ENCODE measurements around the gene TSPO. TPM values are rescaled to one million over a fixed set of nuclear protein-coding genes. Genes with fewer than 3 reads are reported as not detected.
A peak's percentile ranks its signal among the peaks of the same experiment; 100 is the strongest.

TSPO gene
- total and polyA plus RNA-seq, 2 of the 8 experiments (the other 6 are each of a cell fraction or from before 2014, with no cell fraction given) = 19.9 to 51.5 TPM

GRCh38 chr22:43187171-43188099 is 36.1 kb downstream of the TSPO start (continued):
- TF ChIP-seq RXRA (IDR thresholded peaks at IDR 0.05; ENCODE audit: insufficient read depth, low read depth, low read length) (no peak), SP1 (IDR thresholded peaks at IDR 0.05; ENCODE audit: low read depth, low read length) (no peak), NRF1 (IDR thresholded peaks at IDR 0.05; ENCODE audit: low read depth, low read length) (peak; percentile 64), USF2 (IDR thresholded peaks at IDR 0.05; ENCODE audit: low read length) (no peak), KDM1A (IDR thresholded peaks at IDR 0.05; ENCODE audit: borderline replicate concordance, low read length) (0 out of 2 replicates have a peak, but pooled peaks have one; percentile 34), FOSL1 (IDR thresholded peaks at IDR 0.05; ENCODE audit: insufficient read depth, low read depth, low read length) (no peak), SIRT6 (IDR thresholded peaks at IDR 0.05; ENCODE audit: low read length) (no peak), SRF (IDR thresholded peaks at IDR 0.05; ENCODE audit: low read depth, low read length) (no peak), E2F6 (IDR thresholded peaks at IDR 0.05) (peak; percentile 6; the same call in 1 of the 2 replicates), ATF2 (IDR thresholded peaks at IDR 0.05; ENCODE audit: low read length) (no peak), GABPA (IDR thresholded peaks at IDR 0.05; ENCODE audit: borderline replicate concordance, insufficient read depth, low read length) (peak; percentile 82; the same call in 1 of the 2 replicates), KDM4A (IDR thresholded peaks at IDR 0.05; ENCODE audit: low read depth, low read length, severe bottlenecking) (no peak), BCL11A (IDR thresholded peaks at IDR 0.05; ENCODE audit: low read depth in 2 of 2, low read length in 2 of 2) (no peak), CBX8 (IDR thresholded peaks at IDR 0.05; ENCODE audit: borderline replicate concordance, low read depth, low read length) (no peak), TAF7 (optimal IDR thresholded peaks at IDR 0.05; ENCODE audit: borderline replicate concordance, low read depth, low read length) (no peak), ASH2L (IDR thresholded peaks at IDR 0.05; ENCODE audit: low read length) (peak; percentile 70), RNF2 (IDR thresholded peaks at IDR 0.05; ENCODE audit: borderline replicate concordance, low read depth, low read length, missing control alignments, poor library complexity, severe bottlenecking) (no peak), ZNF274 (IDR thresholded peaks at IDR 0.05; ENCODE audit: borderline replicate concordance, extremely low read depth, low read length) (no peak), TCF12 (IDR thresholded peaks at IDR 0.05; ENCODE audit: low read depth, low read length) (0 out of 2 replicates have a peak, but pooled peaks have one; percentile 7)

Measured in H1 (cell line).